Subcutaneous abdominal adipose tissue (tissue), 5 donors: Measurements from ENCODE around the gene MYO1E.

ENCODE experiments used
- H3K27ac ChIP-seq: one replicate; pipeline ENCODE4 v1.7.0; 2013; ENCODE audit warnings: low read depth, mild to moderate bottlenecking, inconsistent platforms, low read length, moderate library complexity
- H3K27me3 ChIP-seq, 5 donors: one replicate each; pipeline ENCODE4 v1.7.0; 2013; ENCODE audit warnings: low read length in 5 of 5, inconsistent platforms in 1 of 5; ENCODE audit not compliant: control insufficient read depth in 5 of 5, insufficient read depth in 4 of 5
- H3K36me3 ChIP-seq, 5 donors: one replicate each; pipeline ENCODE4 v1.7.0; 2013; ENCODE audit warnings: low read length in 5 of 5; ENCODE audit not compliant: control insufficient read depth in 5 of 5, insufficient read depth in 5 of 5
- H3K4me1 ChIP-seq, 5 donors: one replicate each; pipeline ENCODE4 v1.7.0; 2013; ENCODE audit warnings: low read length in 5 of 5, mild to moderate bottlenecking in 3 of 5, moderate library complexity in 1 of 5; ENCODE audit not compliant: control insufficient read depth in 5 of 5, insufficient read depth in 5 of 5
- H3K4me3 ChIP-seq, 5 donors: one replicate each; pipeline ENCODE4 v1.7.0; 2013; ENCODE audit warnings: low read length in 5 of 5, low read depth in 1 of 5
- H3K9ac ChIP-seq, 5 donors: one replicate each; pipeline ENCODE4 v1.7.0; 2013; ENCODE audit warnings: low read length in 5 of 5, mild to moderate bottlenecking in 4 of 5, moderate library complexity in 3 of 5
- H3K9me3 ChIP-seq, 5 donors: one replicate each; pipeline ENCODE4 v1.7.0; 2013; ENCODE audit warnings: low read length in 5 of 5; ENCODE audit not compliant: control insufficient read depth in 5 of 5
- donor health status: healthy.
- donor health status: healthy.
- donor health status: healthy.
- donor health status: healthy.
- donor health status: healthy.

The MYO1E gene

GRCh38 chr15:59217876-59218498 lies 154.7 kb downstream of the MYO1E start:
- no peaks in the 10 kb centered on the region for H3K9me3 ChIP-seq
- peaks cover 0 to 13% (median 0%) of the 10 kb centered on the region in 5 donors for H3K4me1 ChIP-seq
- peaks cover 9 to 31% (median 26%) of the 10 kb centered on the region in 5 donors for H3K36me3 ChIP-seq
- H3K4me3 ChIP-seq: no peak overlapping the region
- no peak overlapping the region for H3K27ac ChIP-seq
- H3K27me3 ChIP-seq: no peaks in the 10 kb centered on the region
- H3K9ac ChIP-seq: no peak overlapping the region

- Histone ChIP-seq H3K27ac (no peak overlapping the region), H3K4me3 (no peak overlapping the region)
Observed at GRCh38 chr15:59216911-59217310, 155.8 kb downstream of the MYO1E start.

GRCh38 chr15:59210186-59210585 lies 162.5 kb downstream of the MYO1E start:
- no peaks in the 10 kb centered on the region for H3K9me3 ChIP-seq
- H3K4me1 ChIP-seq: peaks cover 0 to 2% (median 0%) of the 10 kb centered on the region in 5 donors
- no peak overlapping the region for H3K9ac ChIP-seq
- H3K27ac ChIP-seq: no peak overlapping the region
- no peak overlapping the region for H3K4me3 ChIP-seq
- H3K27me3 ChIP-seq: no peaks in the 10 kb centered on the region
- peaks cover 7 to 50% (median 42%) of the 10 kb centered on the region in 5 donors for H3K36me3 ChIP-seq

More at GRCh38 chr15:59216911-59217310, 155.8 kb downstream of the MYO1E start:
- Histone ChIP-seq H3K9ac (no peak overlapping the region), H3K27me3 (no peaks in the 10 kb centered on the region), H3K4me1 (peaks cover 0 to 13% (median 0%) of the 10 kb centered on the region in 5 donors), H3K9me3 (no peaks in the 10 kb centered on the region), H3K36me3 (peaks cover 9 to 26% (median 22%) of the 10 kb centered on the region in 5 donors)

- Histone ChIP-seq H3K27ac (no peak overlapping the region), H3K36me3 (peaks cover 4 to 51% (median 50%) of the 10 kb centered on the region in 5 donors), H3K9ac (no peak overlapping the region), H3K9me3 (no peaks in the 10 kb centered on the region), H3K4me1 (peaks cover 0 to 6% (median 0%) of the 10 kb centered on the region in 5 donors), H3K4me3 (no peak overlapping the region), H3K27me3 (no peaks in the 10 kb centered on the region)
Observed at GRCh38 chr15:59208613-59209249, 163.9 kb downstream of the MYO1E start.

GRCh38 chr15:59206623-59207183 lies 166.0 kb downstream of the MYO1E start, which contains the start of gene LDHAL6B:
Gene LDHAL6B, plus strand, starts transcription at chr15:59206843. Its CDS starts 98 bp downstream, at chr15:59206941.
- Histone ChIP-seq H3K27me3 (no peaks in the 10 kb centered on the region), H3K27ac (no peak within 1 kb of the TSS), H3K36me3 (peaks cover 4 to 65% (median 56%) of the 10 kb centered on the region in 5 donors), H3K4me1 (peaks cover 0 to 6% (median 0%) of the 10 kb centered on the region in 5 donors), H3K9ac (no peak within 1 kb of the TSS), H3K4me3 (no peak within 1 kb of the TSS), H3K9me3 (no peaks in the 10 kb centered on the region)

GRCh38 chr15:59205839-59206622 lies 166.6 kb downstream of the MYO1E start:
- Histone ChIP-seq H3K27ac (no peak overlapping the region), H3K4me3 (no peak overlapping the region), H3K9me3 (no peaks in the 10 kb centered on the region), H3K4me1 (peaks cover 0 to 6% (median 0%) of the 10 kb centered on the region in 5 donors), H3K9ac (no peak overlapping the region), H3K27me3 (no peaks in the 10 kb centered on the region), H3K36me3 (peaks cover 4 to 71% (median 58%) of the 10 kb centered on the region in 5 donors)

GRCh38 chr15:59203657-59204056 lies 169.0 kb downstream of the MYO1E start:
- Histone ChIP-seq H3K36me3 (peaks cover 4 to 75% (median 51%) of the 10 kb centered on the region in 5 donors), H3K27ac (no peak overlapping the region)

GRCh38 chr15:59203008-59203407 lies 169.7 kb downstream of the MYO1E start:
- Histone ChIP-seq H3K27ac (no peak overlapping the region), H3K27me3 (no peaks in the 10 kb centered on the region), H3K9me3 (no peaks in the 10 kb centered on the region), H3K4me3 (no peak overlapping the region), H3K9ac (no peak overlapping the region), H3K36me3 (peaks cover 4 to 73% (median 48%) of the 10 kb centered on the region in 5 donors), H3K4me1 (peaks cover 0 to 11% (median 0%) of the 10 kb centered on the region in 5 donors)

More at GRCh38 chr15:59203657-59204056, 169.0 kb downstream of the MYO1E start:
- H3K27me3 ChIP-seq: no peaks in the 10 kb centered on the region
- peaks cover 0 to 11% (median 0%) of the 10 kb centered on the region in 5 donors for H3K4me1 ChIP-seq
- H3K9me3 ChIP-seq: no peaks in the 10 kb centered on the region
- no peak overlapping the region for H3K9ac ChIP-seq
- H3K4me3 ChIP-seq: no peak overlapping the region

- no peaks in the 10 kb centered on the region for H3K9me3 ChIP-seq
- H3K4me3 ChIP-seq: no peak overlapping the region
- H3K36me3 ChIP-seq: peaks cover 4 to 58% (median 28%) of the 10 kb centered on the region in 5 donors
- H3K9ac ChIP-seq: no peak overlapping the region
- H3K4me1 ChIP-seq: peaks cover 0 to 11% (median 0%) of the 10 kb centered on the region in 5 donors
- H3K27me3 ChIP-seq: no peaks in the 10 kb centered on the region
- no peak overlapping the region for H3K27ac ChIP-seq
Observed at GRCh38 chr15:59200560-59200959, 172.1 kb downstream of the MYO1E start.
